ENCODE results near the gene PRRG1. TPM values are rescaled to one million over a fixed set of nuclear protein-coding genes. Genes with fewer than 3 reads are reported as not detected.

Gene PRRG1
- total and polyA plus RNA-seq, 2 of the 13 experiments (the other 11 are each of a cell fraction or from before 2014, with no cell fraction given) = 5.0 to 11.0 TPM

DNA sequence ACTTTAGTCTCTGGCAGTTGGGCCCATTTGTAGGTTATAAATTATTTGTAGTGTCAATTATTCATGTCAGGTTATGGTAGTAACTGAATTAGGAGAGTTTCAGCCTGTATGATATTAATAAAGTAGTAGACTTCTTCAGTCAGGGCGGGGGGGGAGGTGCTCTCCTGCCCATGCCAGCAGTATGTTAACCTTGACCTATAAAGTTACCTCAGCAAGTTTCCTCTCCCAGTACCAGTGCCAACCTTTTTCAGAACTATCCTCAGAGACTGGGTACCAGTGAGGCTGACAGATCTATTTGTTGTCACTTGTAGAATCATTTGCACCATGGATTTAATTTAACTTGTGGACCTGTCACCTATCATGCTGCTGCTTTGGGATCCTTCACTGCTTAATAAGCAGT is 88.0 kb downstream of the PRRG1 start:
- DNase-seq (ENCODE audit: low spot score) = no peak
- intact Hi-C loops (cut with micrococcal nuclease; ENCODE audit: unreplicated experiment) = no loop called here
- no peak for TF ChIP-seq ZNF556 (CRISPR knock-in tag; IDR thresholded peaks at IDR 0.05; ENCODE audit: borderline replicate concordance)
- TF ChIP-seq, protein P1, sequence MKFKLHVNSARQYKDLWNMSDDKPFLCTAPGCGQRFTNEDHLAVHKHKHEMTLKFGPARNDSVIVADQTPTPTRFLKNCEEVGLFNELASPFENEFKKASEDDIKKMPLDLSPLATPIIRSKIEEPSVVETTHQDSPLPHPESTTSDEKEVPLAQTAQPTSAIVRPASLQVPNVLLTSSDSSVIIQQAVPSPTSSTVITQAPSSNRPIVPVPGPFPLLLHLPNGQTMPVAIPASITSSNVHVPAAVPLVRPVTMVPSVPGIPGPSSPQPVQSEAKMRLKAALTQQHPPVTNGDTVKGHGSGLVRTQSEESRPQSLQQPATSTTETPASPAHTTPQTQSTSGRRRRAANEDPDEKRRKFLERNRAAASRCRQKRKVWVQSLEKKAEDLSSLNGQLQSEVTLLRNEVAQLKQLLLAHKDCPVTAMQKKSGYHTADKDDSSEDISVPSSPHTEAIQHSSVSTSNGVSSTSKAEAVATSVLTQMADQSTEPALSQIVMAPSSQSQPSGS (CRISPR knock-in tag; IDR thresholded peaks at IDR 0.05) = no peak
- peaks cover 0 to 3% of the 10 kb centered on the region in 2 experiments; a peak in 2 of 5 replicates for H3K36me3 ChIP-seq (replicated peaks in 1 of 2; ENCODE audit: control insufficient read depth in 1 of 2, insufficient read depth in 2 of 2, low read length in 2 of 2)
- H3K4me3 ChIP-seq (replicated peaks in 1 of 3; ENCODE audit: insufficient read depth in 1 of 3, low read depth in 2 of 3, low read length in 3 of 3) = no peak overlapping the region
- ChIA-PET CTCF (ENCODE audit: low intra/inter-chr PET ratio, low total read pairs) (no interaction called here), POLR2A (no interaction called here)
- no peak overlapping the region for H3K9ac ChIP-seq (ENCODE audit: insufficient read depth, low read depth, low read length)
- H3K9me3 ChIP-seq (ENCODE audit: low read length) = no peaks in the 10 kb centered on the region
- H3K4me1 ChIP-seq (ENCODE audit: insufficient read depth, low read length) = 0 out of 2 replicates have a peak, but pooled peaks cover 6% of the 10 kb centered on the region
- FAIRE-seq = no peak
- no TSS peak for BruUV-seq (replicated peaks)
- H3K27me3 ChIP-seq (ENCODE audit: control insufficient read depth in 1 of 2, insufficient read depth in 2 of 2, low read length in 2 of 2) = no peaks in the 10 kb centered on the region
- no peak overlapping the region for H3K27ac ChIP-seq (ENCODE audit: extremely low read length, insufficient read depth, low read length)
- in situ Hi-C loops (cut with HindIII; ENCODE audit: extremely low pct_ligation_motif_present, low pct_unique_long_range_greater_than_20kb) = no loop called here
- ATAC-seq = no peak
- no peaks in the 10 kb centered on the region for H3K79me2 ChIP-seq (ENCODE audit: insufficient read depth, low read length)
- H4K20me1 ChIP-seq (ENCODE audit: insufficient read depth, low read length) = no peaks in the 10 kb centered on the region
- no peak overlapping the region for H3K4me2 ChIP-seq (ENCODE audit: low read depth, low read length)
- H2AFZ ChIP-seq (ENCODE audit: low read length) = no peak overlapping the region
- WGBS (ENCODE audit: low lambda C conversion rate) = 100% methylated on average over 1 of the region's 1 CpG

DNA sequence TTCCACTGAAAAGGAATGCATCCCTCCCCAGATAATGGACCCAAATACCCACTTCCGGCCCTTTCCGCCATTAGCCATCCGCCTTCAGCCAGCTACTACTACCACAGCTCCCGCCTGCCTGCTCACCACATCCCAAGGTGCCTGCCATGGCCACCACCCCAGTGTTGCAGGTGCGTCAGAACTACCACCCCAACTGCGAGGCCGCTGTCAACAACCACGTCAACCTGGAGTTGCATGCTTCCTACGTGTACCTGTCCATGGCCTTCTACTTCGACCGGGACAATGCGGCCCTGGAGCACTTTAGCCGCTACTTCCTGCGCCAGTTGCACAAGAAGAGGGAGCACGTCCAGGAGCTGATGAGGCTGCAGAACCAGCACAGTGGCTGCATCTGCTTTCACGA is 92.2 kb downstream of the PRRG1 start:
- Histone ChIP-seq H3K36me3 (replicated peaks in 1 of 2; ENCODE audit: control insufficient read depth in 1 of 2, insufficient read depth in 2 of 2, low read length in 2 of 2) (peaks cover 0 to 3% of the 10 kb centered on the region in 2 experiments; a peak in 2 of 5 replicates), H3K4me3 (replicated peaks in 1 of 3; ENCODE audit: insufficient read depth in 1 of 3, low read depth in 2 of 3, low read length in 3 of 3) (no peak overlapping the region), H3K79me2 (ENCODE audit: insufficient read depth, low read length) (no peaks in the 10 kb centered on the region), H3K9me3 (ENCODE audit: low read length) (no peaks in the 10 kb centered on the region), H3K4me2 (ENCODE audit: low read depth, low read length) (no peak overlapping the region), H3K27ac (ENCODE audit: extremely low read length, insufficient read depth, low read length) (no peak overlapping the region), H3K9ac (ENCODE audit: insufficient read depth, low read depth, low read length) (no peak overlapping the region), H4K20me1 (ENCODE audit: insufficient read depth, low read length) (no peaks in the 10 kb centered on the region), H3K27me3 (ENCODE audit: control insufficient read depth in 1 of 2, insufficient read depth in 2 of 2, low read length in 2 of 2) (no peaks in the 10 kb centered on the region), H2AFZ (ENCODE audit: low read length) (no peak overlapping the region), H3K4me1 (ENCODE audit: insufficient read depth, low read length) (no peaks in the 10 kb centered on the region)
- DNase-seq (ENCODE audit: low spot score) (no peak), FAIRE-seq (no peak), ATAC-seq (no peak)
- in situ Hi-C loops (cut with HindIII; ENCODE audit: extremely low pct_ligation_motif_present, low pct_unique_long_range_greater_than_20kb) = no loop called here
- no TSS peak for BruUV-seq (replicated peaks)
- ChIA-PET POLR2A (no interaction called here), CTCF (ENCODE audit: low intra/inter-chr PET ratio, low total read pairs) (no interaction called here)
- WGBS (ENCODE audit: low lambda C conversion rate) = 95% methylated on average over 13 of the region's 16 CpGs
- intact Hi-C loops (cut with micrococcal nuclease; ENCODE audit: unreplicated experiment) = no loop called here
- TF ChIP-seq POGZ (CRISPR knock-in tag; IDR thresholded peaks at IDR 0.05) (no peak), PPARG (CRISPR knock-in tag; conservative IDR thresholded peaks at IDR 0.05) (no peak), ZFYVE20 (CRISPR knock-in tag; IDR thresholded peaks at IDR 0.05; ENCODE audit: borderline replicate concordance, low read depth) (no peak), ZNF253 (CRISPR knock-in tag; IDR thresholded peaks at IDR 0.05; ENCODE audit: borderline replicate concordance) (no peak), ERF (CRISPR knock-in tag; IDR thresholded peaks at IDR 0.05) (no peak), ZNF878 (CRISPR knock-in tag; IDR thresholded peaks at IDR 0.05) (no peak), NFYB (CRISPR knock-in tag; IDR thresholded peaks at IDR 0.05) (no peak), ZNF567 (CRISPR knock-in tag; IDR thresholded peaks at IDR 0.05; ENCODE audit: borderline replicate concordance) (no peak), ZFP90 (CRISPR knock-in tag; IDR thresholded peaks at IDR 0.05; ENCODE audit: borderline replicate concordance) (no peak)
- TF ChIP-seq, protein P2, sequence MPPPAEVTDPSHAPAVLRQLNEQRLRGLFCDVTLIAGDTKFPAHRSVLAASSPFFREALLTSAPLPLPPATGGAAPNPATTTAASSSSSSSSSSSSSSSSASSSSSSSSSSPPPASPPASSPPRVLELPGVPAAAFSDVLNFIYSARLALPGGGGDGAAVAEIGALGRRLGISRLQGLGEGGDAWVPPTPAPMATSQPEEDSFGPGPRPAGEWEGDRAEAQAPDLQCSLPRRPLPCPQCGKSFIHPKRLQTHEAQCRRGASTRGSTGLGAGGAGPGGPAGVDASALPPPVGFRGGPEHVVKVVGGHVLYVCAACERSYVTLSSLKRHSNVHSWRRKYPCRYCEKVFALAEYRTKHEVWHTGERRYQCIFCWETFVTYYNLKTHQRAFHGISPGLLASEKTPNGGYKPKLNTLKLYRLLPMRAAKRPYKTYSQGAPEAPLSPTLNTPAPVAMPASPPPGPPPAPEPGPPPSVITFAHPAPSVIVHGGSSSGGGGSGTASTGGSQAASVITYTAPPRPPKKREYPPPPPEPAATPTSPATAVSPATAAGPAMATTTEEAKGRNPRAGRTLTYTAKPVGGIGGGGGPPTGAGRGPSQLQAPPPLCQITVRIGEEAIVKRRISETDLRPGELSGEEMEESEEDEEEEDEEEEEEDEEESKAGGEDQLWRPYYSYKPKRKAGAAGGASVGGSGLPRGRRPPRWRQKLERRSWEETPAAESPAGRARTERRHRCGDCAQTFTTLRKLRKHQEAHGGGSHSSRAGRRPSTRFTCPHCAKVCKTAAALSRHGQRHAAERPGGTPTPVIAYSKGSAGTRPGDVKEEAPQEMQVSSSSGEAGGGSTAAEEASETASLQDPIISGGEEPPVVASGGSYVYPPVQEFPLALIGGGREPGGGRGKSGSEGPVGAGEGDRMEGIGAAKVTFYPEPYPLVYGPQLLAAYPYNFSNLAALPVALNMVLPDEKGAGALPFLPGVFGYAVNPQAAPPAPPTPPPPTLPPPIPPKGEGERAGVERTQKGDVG (CRISPR knock-in tag; IDR thresholded peaks at IDR 0.05; ENCODE audit: borderline replicate concordance) = no peak
- TF ChIP-seq, protein P3, sequence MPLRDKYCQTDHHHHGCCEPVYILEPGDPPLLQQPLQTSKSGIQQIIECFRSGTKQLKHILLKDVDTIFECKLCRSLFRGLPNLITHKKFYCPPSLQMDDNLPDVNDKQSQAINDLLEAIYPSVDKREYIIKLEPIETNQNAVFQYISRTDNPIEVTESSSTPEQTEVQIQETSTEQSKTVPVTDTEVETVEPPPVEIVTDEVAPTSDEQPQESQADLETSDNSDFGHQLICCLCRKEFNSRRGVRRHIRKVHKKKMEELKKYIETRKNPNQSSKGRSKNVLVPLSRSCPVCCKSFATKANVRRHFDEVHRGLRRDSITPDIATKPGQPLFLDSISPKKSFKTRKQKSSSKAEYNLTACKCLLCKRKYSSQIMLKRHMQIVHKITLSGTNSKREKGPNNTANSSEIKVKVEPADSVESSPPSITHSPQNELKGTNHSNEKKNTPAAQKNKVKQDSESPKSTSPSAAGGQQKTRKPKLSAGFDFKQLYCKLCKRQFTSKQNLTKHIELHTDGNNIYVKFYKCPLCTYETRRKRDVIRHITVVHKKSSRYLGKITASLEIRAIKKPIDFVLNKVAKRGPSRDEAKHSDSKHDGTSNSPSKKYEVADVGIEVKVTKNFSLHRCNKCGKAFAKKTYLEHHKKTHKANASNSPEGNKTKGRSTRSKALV (CRISPR knock-in tag; IDR thresholded peaks at IDR 0.05) = no peak

All from HepG2 (cell line).